HepG2 (cell line): ENCODE data around the gene PRRT2. TPM values are rescaled to one million over a fixed set of nuclear protein-coding genes. Genes with fewer than 3 reads are reported as not detected.

Experiments used
- AKAP8 ChIP-seq: sonication (generic); formaldehyde crosslinking; IDR thresholded peaks from 2 replicates; pipeline ENCODE4 v1.5.1; 2020; ENCODE audit warnings: mild to moderate bottlenecking, missing genetic modification reagents
- CREB3 ChIP-seq: sonication (generic); formaldehyde crosslinking; IDR thresholded peaks from 2 replicates; pipeline ENCODE4 v1.5.0; 2020; ENCODE audit warnings: missing genetic modification reagents
- FOXM1 ChIP-seq: sonication (generic); formaldehyde crosslinking; IDR thresholded peaks from 2 replicates; pipeline ENCODE4 v1.5.0; 2020; ENCODE audit warnings: missing genetic modification reagents
- HDAC6 ChIP-seq: fragments of 200-600 bp; sonication (generic); IDR thresholded peaks from 2 replicates; pipeline ENCODE4 v1.7.0; 2017; ENCODE audit warnings: mild to moderate bottlenecking, antibody characterized with exemption, low read length, low read depth
- HIVEP1 ChIP-seq: sonication (generic); formaldehyde crosslinking; IDR thresholded peaks from 2 replicates; pipeline ENCODE4 v1.4.0; 2020; ENCODE audit warnings: mild to moderate bottlenecking, missing genetic modification reagents
- HMG20B ChIP-seq: conservative IDR thresholded peaks from 2 replicates; pipeline ENCODE4 v1.6.1; 2016; ENCODE audit warnings: missing genetic modification reagents, missing compliant biosample characterization
- MTA1 ChIP-seq: sonication (generic); formaldehyde crosslinking; IDR thresholded peaks from 2 replicates; pipeline ENCODE4 v1.4.0; 2020; ENCODE audit warnings: missing genetic modification reagents, mild to moderate bottlenecking, borderline replicate concordance
- NCOA5 ChIP-seq: sonication (generic); formaldehyde crosslinking; IDR thresholded peaks from 2 replicates; pipeline ENCODE4 v1.4.0; 2020; ENCODE audit warnings: missing genetic modification reagents
- PAXIP1 ChIP-seq: sonication (generic); formaldehyde crosslinking; conservative IDR thresholded peaks from 2 replicates; pipeline ENCODE4 v1.4.0; 2020; ENCODE audit warnings: mild to moderate bottlenecking, missing genetic modification reagents, moderate library complexity
- PHF21A ChIP-seq: sonication (generic); formaldehyde crosslinking; IDR thresholded peaks from 2 replicates; pipeline ENCODE4 v1.5.0; 2020; ENCODE audit warnings: mild to moderate bottlenecking, missing genetic modification reagents
- RNF2 ChIP-seq: fragments of 450-650 bp; conservative IDR thresholded peaks from 2 replicates; pipeline ENCODE4 v1.6.1; 2016; ENCODE audit warnings: low read depth
- SALL2 ChIP-seq: sonication (generic); formaldehyde crosslinking; IDR thresholded peaks from 2 replicates; pipeline ENCODE4 v1.8.1; 2023; ENCODE audit warnings: mild to moderate bottlenecking, missing genetic modification reagents, inconsistent platforms
- SAP130 ChIP-seq: IDR thresholded peaks from 2 replicates; pipeline ENCODE4 v1.6.1; 2016; ENCODE audit warnings: low read depth
- ZNF282 ChIP-seq: fragments of 450-650 bp; IDR thresholded peaks from 2 replicates; pipeline ENCODE4 v1.6.1; 2018; ENCODE audit not compliant: partially characterized antibody
- ZNF318 ChIP-seq: sonication (generic); formaldehyde crosslinking; IDR thresholded peaks from 2 replicates; pipeline ENCODE4 v1.4.0; 2020; ENCODE audit warnings: mild to moderate bottlenecking, missing genetic modification reagents
- ZNF576 ChIP-seq: sonication (generic); formaldehyde crosslinking; IDR thresholded peaks from 2 replicates; pipeline ENCODE4 v1.4.0; 2020; ENCODE audit warnings: mild to moderate bottlenecking, missing genetic modification reagents
- polyA plus RNA-seq, 8 experiments: library from polyadenylated mRNA; depleted of rRNA in 3 of 8; stranded (reverse) in 7 of 8; unstranded in 1 of 8; fragments of >200 nt; fragmentation: Illumina TruSeq in 4 of 8; extraction: Trizol in 4 of 8; gene quantifications; 2 replicates each; pipeline versions ENCODE4 v1.2.1 to v1.2.3, GENCODE V29; 2011 to 2016; ENCODE audit warnings: low read depth in 4 of 8, missing spikeins in 1 of 8, mixed read lengths in 1 of 8; ENCODE audit not compliant: insufficient read depth in 1 of 8
- total RNA-seq, 5 experiments: library from RNA; depleted of rRNA; stranded (reverse); fragments of >200 nt; fragmentation: Illumina TruSeq; extraction: Trizol; gene quantifications; 2 replicates each; pipeline ENCODE4 v1.2.3, GENCODE V29; 2016; ENCODE audit warnings: low read depth in 1 of 5

Gene PRRT2
- total and polyA plus RNA-seq, 2 of the 13 experiments (the other 11 are each of a cell fraction or from before 2014, with no cell fraction given) = 0.51 to 1.1 TPM

- TF ChIP-seq MTA1 (CRISPR knock-in tag) (no peak), CREB3 (CRISPR knock-in tag) (no peak), HDAC6 (no peak), ZNF282 (no peak), PAXIP1 (CRISPR knock-in tag) (no peak; the same call in 1 of the 2 replicates), NCOA5 (CRISPR knock-in tag) (no peak), SALL2 (CRISPR knock-in tag) (no peak), ZNF576 (CRISPR knock-in tag) (no peak), PHF21A (peak; percentile 42; the same call in 1 of the 2 replicates), ZNF318 (CRISPR knock-in tag) (peak; percentile 39; the same call in 1 of the 2 replicates), AKAP8 (CRISPR knock-in tag) (peak; percentile 87), HIVEP1 (CRISPR knock-in tag) (0 out of 2 replicates have a peak, but pooled peaks have one; percentile 2), SAP130 (peak; percentile 27; the same call in 1 of the 2 replicates), FOXM1 (no peak), HMG20B (CRISPR knock-in tag) (no peak), RNF2 (no peak)
These were observed 9.0 kb downstream of the PRRT2 start (continued) for GRCh38 chr16:29820730-29821642.
